Fibroblast of pulmonary artery (primary cell): ENCODE measurements around the gene RAP1GAP2.
A peak's percentile ranks its signal among the peaks of the same experiment; 100 is the strongest.

ENCODE experiments used
- DNase-seq: peaks from one replicate; pipeline ENCODE4 v3.0.0-alpha.2; 2010; ENCODE audit warnings: low read depth
- H3K4me3 ChIP-seq: replicated peaks from 2 replicates; pipeline ENCODE4 v1.5.1; 2011; ENCODE audit warnings: low read depth, mild to moderate bottlenecking, control low read depth, low read length, moderate library complexity
- TF ChIP-seq, protein P1 (sequence below): IDR thresholded peaks from 2 replicates; pipeline ENCODE4 v1.5.1; 2011; ENCODE audit warnings: mild to moderate bottlenecking, control low read depth, low read length, inconsistent platforms; ENCODE audit errors: missing control alignments

Gene RAP1GAP2

DNA sequence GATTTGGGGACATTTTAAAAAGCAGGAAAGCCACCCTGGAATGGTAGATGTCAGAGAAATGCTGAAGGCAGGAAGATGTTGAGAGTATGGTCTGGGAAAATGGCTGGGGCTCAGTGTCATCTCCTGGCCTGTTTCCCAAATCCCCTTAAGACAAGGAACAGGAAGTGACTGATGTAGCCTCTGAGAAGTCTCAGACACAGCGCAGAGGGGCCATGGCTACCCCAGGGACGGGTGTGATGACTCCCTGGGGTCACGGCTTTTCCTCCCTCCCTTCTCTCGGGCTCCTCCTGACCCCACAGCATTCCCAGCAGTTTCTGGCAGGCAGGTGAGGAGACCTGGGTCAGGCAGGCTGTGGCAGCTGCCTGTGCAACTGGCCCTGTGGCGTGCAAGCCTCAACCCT lies 45.4 kb downstream of the RAP1GAP2 start:
- DNase-seq: peak; percentile 34
- H3K4me3 ChIP-seq: no peak overlapping the region
- TF ChIP-seq, protein P1, sequence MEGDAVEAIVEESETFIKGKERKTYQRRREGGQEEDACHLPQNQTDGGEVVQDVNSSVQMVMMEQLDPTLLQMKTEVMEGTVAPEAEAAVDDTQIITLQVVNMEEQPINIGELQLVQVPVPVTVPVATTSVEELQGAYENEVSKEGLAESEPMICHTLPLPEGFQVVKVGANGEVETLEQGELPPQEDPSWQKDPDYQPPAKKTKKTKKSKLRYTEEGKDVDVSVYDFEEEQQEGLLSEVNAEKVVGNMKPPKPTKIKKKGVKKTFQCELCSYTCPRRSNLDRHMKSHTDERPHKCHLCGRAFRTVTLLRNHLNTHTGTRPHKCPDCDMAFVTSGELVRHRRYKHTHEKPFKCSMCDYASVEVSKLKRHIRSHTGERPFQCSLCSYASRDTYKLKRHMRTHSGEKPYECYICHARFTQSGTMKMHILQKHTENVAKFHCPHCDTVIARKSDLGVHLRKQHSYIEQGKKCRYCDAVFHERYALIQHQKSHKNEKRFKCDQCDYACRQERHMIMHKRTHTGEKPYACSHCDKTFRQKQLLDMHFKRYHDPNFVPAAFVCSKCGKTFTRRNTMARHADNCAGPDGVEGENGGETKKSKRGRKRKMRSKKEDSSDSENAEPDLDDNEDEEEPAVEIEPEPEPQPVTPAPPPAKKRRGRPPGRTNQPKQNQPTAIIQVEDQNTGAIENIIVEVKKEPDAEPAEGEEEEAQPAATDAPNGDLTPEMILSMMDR: no peak

DNA sequence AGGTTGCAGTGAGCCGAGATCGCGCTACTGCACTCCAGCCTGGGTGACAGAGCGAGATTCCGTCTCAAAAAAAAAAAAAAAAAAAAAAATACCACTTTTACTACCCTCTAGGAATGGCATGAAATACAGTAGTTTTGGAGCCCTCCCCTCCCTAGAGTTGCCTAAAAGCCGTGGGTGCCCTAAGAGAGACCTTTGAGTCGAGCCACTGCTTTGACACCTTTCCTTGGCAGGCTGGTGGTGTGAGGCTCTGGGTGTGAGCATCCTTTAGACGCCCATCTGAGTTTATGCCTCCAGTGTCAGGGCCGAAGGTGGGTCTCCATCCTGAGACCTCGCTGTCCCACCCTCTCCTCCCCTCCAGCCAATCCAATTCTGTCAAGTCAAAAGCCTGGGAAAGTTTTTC lies 46.2 kb downstream of the RAP1GAP2 start:
- no peak for DNase-seq

DNA sequence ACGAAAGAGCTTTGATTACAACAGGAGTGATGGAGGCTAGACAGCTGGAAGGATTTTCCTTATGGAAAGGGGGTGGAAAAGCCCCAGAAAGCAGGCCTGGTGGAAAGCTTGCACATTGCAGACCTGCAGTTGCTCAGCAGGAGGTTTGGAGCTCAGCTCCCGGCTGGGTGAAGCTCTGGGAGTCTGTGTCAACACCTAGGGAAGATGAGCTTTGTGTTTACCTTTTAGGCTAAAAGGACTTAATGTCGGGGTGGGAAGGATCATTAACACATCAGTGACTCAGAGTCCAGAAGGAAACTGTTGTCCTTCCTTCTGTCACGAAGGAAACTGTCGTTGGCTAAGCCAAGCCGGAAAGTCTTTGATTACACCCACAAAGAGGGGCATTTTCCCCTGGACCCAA lies 48.2 kb downstream of the RAP1GAP2 start:
- TF ChIP-seq, protein P1: peak; percentile 18
- no peak for DNase-seq
- H3K4me3 ChIP-seq: no peak overlapping the region

More for the DNA sequence above, 46.2 kb downstream of the RAP1GAP2 start:
- TF ChIP-seq, protein P1: no peak
- H3K4me3 ChIP-seq: no peak overlapping the region

DNA sequence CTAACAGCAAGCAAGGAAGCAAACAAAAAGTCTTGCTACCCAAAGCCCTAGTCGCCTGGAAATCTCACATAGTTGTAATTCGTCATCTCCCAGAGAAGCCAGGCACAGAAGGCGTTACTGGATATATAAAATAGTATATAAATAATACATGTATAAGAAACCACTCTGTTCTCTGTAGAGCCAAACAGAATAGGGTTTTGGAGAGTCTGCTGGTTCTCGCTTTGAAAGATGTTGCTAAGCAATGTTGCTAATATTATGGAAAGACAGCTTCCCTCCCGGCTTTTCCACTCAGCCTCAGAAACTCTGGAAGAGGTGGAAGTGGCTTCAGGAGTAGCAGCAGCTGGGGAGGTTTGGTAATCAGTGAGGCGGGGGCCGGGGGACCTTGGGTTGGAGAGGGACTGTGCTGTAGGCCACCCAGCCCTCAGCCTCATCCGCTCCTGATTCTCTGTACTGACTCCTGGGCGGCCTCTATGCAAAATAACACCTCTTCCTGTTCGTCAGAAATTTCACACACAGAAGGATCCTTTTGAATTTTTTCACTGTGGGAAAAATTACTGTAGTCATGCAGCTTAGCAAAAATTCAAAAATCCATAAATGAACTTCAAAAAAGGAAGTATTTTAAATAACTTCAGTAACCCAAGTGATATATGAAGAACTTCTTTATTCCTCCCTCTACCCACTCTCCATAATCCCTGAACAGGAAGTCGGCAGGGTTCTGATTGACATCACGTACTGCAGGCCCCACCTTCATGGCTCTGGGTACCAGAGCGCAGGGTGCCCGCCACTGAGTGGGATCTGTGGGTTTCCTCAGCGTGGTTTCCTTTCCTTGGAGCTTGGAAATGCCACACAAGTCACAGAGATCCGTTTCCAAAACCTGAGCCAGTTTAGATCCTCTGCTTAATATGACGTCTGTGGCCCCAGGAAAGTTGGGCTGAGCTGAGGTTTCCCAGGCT lies 51.4 kb downstream of the RAP1GAP2 start:
- no peak overlapping the region for H3K4me3 ChIP-seq
- TF ChIP-seq, protein P1: no peak
- DNase-seq: no peak

DNA sequence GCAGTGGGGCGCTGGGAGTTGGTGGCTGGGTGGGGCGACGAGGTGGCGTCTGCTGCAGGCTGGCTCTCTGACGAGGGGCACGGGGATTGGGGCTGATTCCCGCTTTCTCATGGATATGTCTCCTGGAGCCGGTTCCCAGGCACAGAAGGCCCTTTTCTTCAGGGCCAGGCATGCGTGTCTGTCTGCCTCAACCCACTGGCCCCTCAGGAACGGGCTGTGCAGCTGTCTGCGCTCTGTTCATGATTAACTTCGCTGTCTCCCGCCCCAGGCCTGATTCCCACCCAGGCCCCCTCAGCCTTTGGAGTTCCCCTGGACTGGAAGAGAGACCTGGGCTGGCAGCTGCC lies 53.1 kb downstream of the RAP1GAP2 start:
- TF ChIP-seq, protein P1: no peak
- DNase-seq: no peak
- no peak overlapping the region for H3K4me3 ChIP-seq

DNA sequence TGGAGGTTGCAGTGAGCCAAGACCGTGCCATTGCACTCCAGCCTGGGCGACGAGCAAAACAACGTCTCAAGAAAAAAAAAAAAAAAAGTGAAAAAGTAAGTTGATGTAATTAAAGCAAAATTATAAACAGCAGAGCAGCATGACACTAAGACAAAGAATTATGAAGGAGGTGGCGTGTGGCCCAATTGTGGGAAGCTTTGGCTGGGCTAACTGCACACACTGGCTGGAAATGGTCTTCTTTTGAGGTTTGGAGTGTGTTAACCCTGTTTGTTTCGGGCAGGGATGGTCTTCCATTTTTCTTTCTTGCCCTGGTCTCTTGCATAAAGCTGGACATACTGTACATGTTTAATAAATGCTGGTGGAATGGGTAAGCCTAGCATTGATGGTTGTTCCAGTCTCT lies 54.8 kb downstream of the RAP1GAP2 start:
- TF ChIP-seq, protein P1: no peak
- H3K4me3 ChIP-seq: no peak overlapping the region
- no peak for DNase-seq

DNA sequence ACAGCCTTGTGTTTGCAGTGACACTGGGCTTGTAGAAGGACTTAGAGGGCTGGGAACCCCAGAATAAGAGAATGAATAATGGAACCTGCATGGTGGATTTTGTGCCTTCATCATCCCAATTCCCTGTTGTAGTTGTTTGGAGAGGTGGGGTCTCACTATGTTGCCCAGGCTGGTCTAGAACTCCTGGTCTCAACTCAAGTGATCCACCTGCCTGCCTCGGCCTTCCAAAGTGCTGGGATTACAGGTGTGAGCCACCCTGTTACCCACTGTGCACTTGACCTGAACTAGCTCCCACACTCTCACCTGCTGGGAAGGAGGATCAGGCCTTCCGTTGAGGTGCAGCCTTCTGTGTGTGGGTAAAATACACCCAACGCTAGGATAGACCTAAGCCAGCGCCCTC lies 55.4 kb downstream of the RAP1GAP2 start:
- DNase-seq: no peak
- TF ChIP-seq, protein P1: no peak

More for the DNA sequence above, 55.4 kb downstream of the RAP1GAP2 start:
- no peak overlapping the region for H3K4me3 ChIP-seq
